Transverse colon (tissue), 4 donors: ENCODE measurements around the gene CFAP99.

Source experiments
- EP300 ChIP-seq: sonication (generic); formaldehyde crosslinking; IDR thresholded peaks from one replicate; pipeline ENCODE4 v1.6.1; 2017; ENCODE audit warnings: antibody characterized with exemption, low read depth
- POLR2A ChIP-seq: fragments of 450-650 bp; IDR thresholded peaks from one replicate; pipeline ENCODE4 v1.6.1; 2016; ENCODE audit warnings: antibody characterized with exemption, mild to moderate bottlenecking, moderate library complexity
- POLR2AphosphoS5 ChIP-seq, 3 donors: sonication (generic); formaldehyde crosslinking; IDR thresholded peaks; one replicate each; pipeline ENCODE4 v1.6.1; 2016; ENCODE audit warnings: antibody characterized with exemption in 3 of 3
- TF ChIP-seq, protein P1 (sequence below), 5 experiments: fragments of 200-600 bp in 3 of 5; fragments of 450-650 bp in 2 of 5; sonication (generic) in 3 of 5; IDR thresholded peaks; 1 replicate in 2 of 5; 2 replicates in 3 of 5; pipeline ENCODE4 v1.5.1; 2016 to 2017; ENCODE audit warnings: antibody characterized with exemption in 5 of 5, inconsistent platforms in 3 of 5, mild to moderate bottlenecking in 2 of 5, moderate library complexity in 1 of 5

DNA sequence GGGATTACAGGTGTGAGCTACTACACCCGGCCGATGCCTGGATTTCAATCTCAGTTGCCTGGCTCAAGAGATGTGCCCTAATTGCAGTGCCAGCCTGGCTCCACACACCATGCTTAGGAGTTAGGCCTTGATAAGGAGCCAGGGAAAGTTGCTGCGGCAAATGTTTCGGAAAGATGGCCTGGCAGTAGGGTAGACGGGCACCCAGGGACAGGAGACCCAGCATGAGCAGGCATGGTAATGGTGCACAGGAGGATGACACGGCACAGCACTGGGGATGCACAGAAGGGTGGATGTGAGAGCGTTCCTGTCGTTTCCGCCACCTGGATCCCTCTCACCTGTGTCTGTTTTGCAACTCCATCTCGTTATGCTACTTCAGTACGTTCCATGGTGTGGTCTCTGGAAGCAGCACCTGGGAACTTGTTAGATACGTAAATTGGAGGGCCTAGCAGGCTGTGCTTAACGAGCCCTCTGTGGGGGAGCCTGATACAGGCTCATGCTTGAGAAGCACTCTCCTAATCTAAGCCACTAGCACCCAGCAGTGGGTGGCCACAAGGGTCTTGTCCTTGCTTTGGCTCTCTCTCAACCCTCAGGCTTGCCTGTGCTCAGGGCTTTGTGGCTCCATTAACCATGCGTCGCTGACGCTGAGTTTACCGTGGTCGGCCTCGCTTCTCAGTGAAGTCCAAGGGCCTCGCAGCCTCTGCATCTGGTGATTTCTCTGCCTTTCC is 70.5 kb downstream of the CFAP99 start:
- TF ChIP-seq, protein P1, sequence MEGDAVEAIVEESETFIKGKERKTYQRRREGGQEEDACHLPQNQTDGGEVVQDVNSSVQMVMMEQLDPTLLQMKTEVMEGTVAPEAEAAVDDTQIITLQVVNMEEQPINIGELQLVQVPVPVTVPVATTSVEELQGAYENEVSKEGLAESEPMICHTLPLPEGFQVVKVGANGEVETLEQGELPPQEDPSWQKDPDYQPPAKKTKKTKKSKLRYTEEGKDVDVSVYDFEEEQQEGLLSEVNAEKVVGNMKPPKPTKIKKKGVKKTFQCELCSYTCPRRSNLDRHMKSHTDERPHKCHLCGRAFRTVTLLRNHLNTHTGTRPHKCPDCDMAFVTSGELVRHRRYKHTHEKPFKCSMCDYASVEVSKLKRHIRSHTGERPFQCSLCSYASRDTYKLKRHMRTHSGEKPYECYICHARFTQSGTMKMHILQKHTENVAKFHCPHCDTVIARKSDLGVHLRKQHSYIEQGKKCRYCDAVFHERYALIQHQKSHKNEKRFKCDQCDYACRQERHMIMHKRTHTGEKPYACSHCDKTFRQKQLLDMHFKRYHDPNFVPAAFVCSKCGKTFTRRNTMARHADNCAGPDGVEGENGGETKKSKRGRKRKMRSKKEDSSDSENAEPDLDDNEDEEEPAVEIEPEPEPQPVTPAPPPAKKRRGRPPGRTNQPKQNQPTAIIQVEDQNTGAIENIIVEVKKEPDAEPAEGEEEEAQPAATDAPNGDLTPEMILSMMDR (IDR thresholded peaks at IDR 0.05), result no peak
- TF ChIP-seq POLR2AphosphoS5 (IDR thresholded peaks at IDR 0.05) (no peak), POLR2A (no peak), EP300 (no peak)
